KOPT-K1 (cell line): ENCODE results near the gene KRTAP13-2.

Experiments
- H3K27ac ChIP-seq: fragments of 200-600 bp; sonication (generic); 2 replicates; pipeline ENCODE4 v1.5.1; 2016; ENCODE audit warnings: antibody characterized with exemption, mild to moderate bottlenecking, low read depth, low read length; ENCODE audit not compliant: poor library complexity, severe bottlenecking
- H3K36me3 ChIP-seq: fragments of 200-600 bp; sonication (generic); 2 replicates; pipeline ENCODE4 v1.5.1; 2017; ENCODE audit warnings: antibody characterized with exemption, mild to moderate bottlenecking, low read length, moderate library complexity; ENCODE audit not compliant: insufficient read depth
- H3K9me3 ChIP-seq: fragments of 200-600 bp; sonication (generic); 2 replicates; pipeline ENCODE4 v1.5.1; 2017; ENCODE audit warnings: antibody characterized with exemption, low read length, mild to moderate bottlenecking; ENCODE audit not compliant: insufficient read depth, poor library complexity, severe bottlenecking

KRTAP13-2 gene

GRCh38 chr21:30337772-30338171, 34.3 kb downstream of the KRTAP13-2 start:
- no peaks in the 10 kb centered on the region for H3K9me3 ChIP-seq
- no peak overlapping the region for H3K27ac ChIP-seq
- H3K36me3 ChIP-seq = no peaks in the 10 kb centered on the region

DNA sequence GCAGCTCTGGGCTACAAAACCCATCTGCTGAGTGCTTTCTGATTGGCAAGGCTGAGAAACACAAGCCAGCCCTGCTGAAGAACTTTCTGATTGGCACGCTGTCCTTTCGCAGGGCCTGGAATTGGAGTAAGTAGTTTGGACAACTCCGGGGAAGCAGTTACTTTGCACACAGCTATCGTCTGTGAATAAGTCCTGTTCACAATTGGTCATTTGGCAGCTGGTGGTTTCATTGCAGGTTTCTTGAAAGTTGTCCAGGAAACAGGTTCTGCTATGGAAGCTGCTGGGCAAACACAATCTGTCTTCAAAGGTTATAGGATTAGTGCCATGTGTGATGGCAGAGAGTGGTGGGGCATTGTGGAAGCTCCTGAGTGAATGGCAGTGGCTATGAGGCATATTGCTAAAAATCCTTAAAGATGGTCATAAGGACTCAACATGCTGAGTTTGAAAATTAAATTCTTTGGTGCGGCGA, 34.8 kb downstream of the KRTAP13-2 start, which contains the start of gene KRTAP27-1:
TSS of gene KRTAP27-1 (minus strand) at position 419 of the 469 bp plus-strand sequence. CDS start at position 393, 26 bp downstream.
- Histone ChIP-seq H3K36me3 (no peaks in the 10 kb centered on the region), H3K27ac (no peak within 1 kb of the TSS), H3K9me3 (no peaks in the 10 kb centered on the region)

- Histone ChIP-seq H3K9me3 (no peaks in the 10 kb centered on the region), H3K27ac (no peak overlapping the region), H3K36me3 (no peaks in the 10 kb centered on the region)
Observed at GRCh38 chr21:30336596-30336995, 35.5 kb downstream of the KRTAP13-2 start.

- Histone ChIP-seq H3K9me3 (no peaks in the 10 kb centered on the region), H3K36me3 (no peaks in the 10 kb centered on the region), H3K27ac (no peak overlapping the region)
Observed at GRCh38 chr21:30333736-30334135, 38.3 kb downstream of the KRTAP13-2 start.

DNA sequence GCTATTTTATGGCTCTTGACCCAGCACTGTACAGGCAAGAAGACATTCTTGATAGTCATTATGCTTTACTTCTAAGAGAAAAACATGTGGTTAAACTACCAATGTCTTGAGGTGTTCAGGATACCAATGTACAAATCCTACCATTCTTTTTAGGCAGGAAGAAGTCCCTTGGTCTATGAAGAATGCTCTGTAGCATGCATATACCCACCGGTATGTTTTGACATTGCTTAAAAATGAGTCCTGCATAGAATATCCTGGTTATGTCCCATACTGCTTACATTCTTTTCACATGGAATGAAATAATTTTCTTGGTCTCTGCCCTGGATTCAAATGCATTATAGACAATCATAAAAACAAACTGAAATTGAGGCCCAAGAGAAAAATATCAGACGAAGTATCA, 39.4 kb downstream of the KRTAP13-2 start:
- Histone ChIP-seq H3K36me3 (no peaks in the 10 kb centered on the region), H3K9me3 (no peaks in the 10 kb centered on the region), H3K27ac (no peak overlapping the region)

GRCh38 chr21:30329203-30329875, 42.7 kb downstream of the KRTAP13-2 start:
- Histone ChIP-seq H3K9me3 (no peaks in the 10 kb centered on the region), H3K27ac (no peak overlapping the region), H3K36me3 (no peaks in the 10 kb centered on the region)

DNA sequence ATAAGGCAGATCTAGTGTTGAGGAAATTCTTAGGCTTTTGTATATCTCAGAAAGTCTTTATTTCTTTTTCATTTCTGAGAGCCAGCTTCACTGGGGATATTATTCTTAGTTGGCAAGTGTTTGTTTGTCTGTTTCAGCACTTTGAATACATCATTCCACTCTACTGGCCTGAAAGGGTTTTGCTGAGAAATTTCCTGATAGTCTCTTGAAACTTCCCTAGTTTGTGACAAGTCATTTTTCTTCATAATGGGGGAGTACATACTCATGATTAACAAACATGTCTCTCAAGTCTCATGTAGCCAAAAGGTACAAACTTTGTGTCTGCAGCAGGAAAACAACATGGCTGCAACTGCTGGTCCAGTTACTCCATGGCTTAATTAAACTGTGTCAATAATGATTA, 45.7 kb downstream of the KRTAP13-2 start:
- H3K36me3 ChIP-seq = no peaks in the 10 kb centered on the region
- no peak overlapping the region for H3K27ac ChIP-seq
- H3K9me3 ChIP-seq = no peaks in the 10 kb centered on the region
